Renal pelvis (tissue), 4 donors: ENCODE measurements around the gene PDE11A. TPM values are rescaled to one million over a fixed set of nuclear protein-coding genes. Genes with fewer than 3 reads are reported as not detected.

Experiments used
- DNase-seq: peaks from one replicate; pipeline ENCODE4 v3.0.0-alpha.2; 2013
- polyA plus RNA-seq, 3 donors: library from polyadenylated mRNA; unstranded; fragments of 120-200 nt; gene quantifications; one replicate each; pipeline ENCODE4 v1.2.1, GENCODE V29; 2013; ENCODE audit not compliant: insufficient read length in 3 of 3

Gene PDE11A
- polyA plus RNA-seq, 3 donors = 6.9 to 8.8 (median 8.3) TPM

DNA sequence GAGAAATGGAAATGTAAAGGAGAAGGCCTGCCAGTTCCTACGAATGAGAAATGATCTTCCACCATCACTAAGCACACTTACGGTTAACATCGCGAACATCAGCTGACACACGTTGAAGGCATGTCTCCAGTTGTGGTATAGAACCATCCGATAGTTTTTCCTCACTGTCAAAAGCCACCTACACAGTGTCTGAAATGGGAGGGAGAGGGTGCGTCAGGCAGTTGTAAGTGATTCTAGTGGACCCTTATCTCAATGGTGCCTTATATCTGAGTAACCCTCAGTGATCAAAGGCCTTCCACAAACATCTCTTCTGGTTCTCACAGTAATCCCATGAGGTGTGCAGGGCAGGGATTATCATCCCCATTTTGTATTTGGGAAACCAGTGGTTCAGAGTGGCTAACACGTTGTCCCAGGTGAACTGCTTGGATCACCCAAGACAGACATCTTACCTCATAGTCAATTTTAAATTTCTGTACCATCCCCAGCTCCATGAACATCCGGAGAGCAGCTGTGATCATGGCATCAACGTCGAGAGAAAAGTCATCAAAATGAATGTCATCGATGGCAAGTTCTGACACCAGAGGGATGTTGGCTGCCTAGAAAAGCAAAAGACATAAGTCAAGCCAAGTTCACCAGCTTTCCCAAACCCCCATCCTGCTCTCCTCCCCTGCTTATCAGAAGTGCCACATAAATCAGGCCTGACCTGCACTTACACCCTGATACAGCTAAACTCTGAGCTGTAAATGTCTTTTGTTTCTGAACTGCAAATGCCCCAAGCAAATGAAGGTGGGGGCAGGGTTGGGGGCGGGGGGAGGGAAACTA lies 344.8 kb downstream of the PDE11A start:
- DNase-seq = peak; percentile 84

DNA sequence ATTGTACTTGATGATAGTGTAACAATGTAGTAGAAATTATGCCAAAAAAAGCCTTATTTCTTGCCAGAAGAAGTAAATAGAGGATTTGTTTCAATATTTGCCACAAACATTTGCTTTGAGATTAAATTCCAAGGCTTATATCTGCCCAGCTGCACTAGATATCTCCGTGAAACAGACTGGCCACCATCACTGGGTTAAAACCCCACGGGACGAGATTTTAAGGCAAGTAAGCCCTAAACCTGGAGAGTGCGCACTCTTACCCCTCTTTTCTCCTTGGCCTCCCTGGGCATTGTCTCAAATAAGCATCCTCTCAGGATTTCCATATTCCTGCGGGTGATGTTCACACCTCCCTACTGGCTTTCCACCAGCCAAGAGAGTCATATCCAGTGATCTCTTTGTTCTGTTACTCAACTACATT lies 345.6 kb downstream of the PDE11A start:
- no peak for DNase-seq

DNA sequence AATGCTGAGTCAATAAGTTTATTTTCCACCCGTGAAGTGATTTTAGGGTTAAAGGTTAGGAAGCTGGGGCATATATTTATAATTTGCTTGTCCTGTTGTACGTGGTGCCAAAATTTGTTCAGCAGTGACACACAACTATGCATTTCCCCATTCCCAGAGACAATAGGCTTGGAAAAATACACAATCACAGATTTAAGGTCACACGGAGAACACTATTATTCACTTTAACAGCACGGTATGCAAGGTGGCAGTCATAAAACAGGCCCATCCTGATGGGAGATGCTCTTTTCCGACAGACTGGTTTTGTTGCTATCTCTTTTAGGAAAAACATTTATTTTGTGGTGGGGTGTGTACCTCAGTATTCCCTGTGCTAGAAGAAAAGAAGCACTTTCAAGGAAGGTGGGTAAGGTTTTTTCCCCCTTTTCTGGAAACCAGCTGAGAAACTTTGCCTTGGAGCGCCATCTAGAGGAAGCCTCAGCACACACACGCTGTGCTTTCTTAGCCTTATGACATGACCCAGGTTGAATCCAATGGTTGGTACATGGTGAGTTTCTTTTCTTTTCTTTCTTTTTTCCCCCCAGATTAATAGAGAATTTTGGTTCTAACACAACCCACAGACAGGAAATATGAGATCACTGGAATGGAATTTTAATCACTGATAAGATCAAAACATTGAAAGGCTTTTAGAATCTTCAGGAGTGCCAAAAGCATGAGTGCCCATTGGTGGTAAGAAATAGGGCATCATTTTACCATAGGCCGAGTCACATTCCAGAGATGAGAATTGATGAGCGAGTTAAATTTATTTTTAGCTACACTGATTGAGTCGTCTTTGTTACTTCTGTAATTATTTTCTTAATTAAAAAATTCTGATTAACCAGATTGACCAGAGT lies 347.9 kb downstream of the PDE11A start:
- DNase-seq = peak; percentile 85

DNA sequence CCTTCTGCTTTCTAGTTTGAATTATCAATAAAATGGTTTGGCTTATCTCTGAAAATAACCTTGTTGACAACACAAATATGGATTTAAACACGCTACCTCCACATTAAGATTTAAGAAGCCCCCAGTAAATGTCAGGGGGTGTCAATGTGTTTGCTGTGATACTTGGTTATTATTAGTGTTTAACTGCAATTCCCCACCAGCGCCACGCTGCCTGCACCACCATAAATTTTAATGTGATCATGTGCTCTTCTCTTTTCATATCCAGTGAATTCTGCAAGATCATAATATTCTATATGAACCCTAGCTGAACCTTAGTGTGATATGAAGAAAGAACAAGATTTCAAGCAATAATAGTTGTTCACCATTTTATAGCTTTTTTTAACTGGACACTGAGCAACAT lies 349.3 kb downstream of the PDE11A start:
- DNase-seq = no peak

DNA sequence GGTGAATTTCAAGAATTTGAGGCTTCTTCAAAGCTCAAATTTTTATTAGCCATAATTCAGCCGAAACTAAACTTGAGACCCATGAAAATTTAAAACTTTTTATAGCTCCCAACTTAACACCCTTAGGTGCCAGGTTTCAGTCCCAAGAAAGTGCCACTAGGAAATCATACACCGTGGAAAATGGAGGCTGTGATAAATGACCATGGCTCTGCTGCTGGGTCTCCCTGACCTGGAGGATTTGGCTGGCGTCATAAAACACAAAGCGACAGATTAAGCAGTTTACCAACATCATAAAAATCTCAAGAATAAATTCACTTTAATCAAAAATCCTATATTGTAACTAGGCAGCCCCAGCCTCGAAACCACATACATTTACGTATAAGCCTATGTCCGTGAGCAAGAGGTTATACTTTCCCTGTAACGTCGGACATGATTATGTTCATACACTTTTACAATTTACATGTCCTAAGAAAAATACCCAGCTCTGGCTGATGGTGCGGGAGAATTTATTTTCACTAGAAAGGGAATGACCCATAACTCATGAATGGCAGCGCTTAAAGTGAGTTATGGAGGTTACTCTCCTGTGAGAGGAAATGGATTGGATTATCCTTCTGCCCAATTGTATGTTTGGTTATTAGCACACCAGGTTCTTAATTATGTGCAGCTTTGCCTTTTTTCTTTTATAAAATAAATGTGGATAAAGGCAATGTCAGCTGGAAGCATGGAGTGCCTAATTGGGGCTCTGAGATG lies 350.6 kb downstream of the PDE11A start:
- peak; percentile 82 for DNase-seq

DNA sequence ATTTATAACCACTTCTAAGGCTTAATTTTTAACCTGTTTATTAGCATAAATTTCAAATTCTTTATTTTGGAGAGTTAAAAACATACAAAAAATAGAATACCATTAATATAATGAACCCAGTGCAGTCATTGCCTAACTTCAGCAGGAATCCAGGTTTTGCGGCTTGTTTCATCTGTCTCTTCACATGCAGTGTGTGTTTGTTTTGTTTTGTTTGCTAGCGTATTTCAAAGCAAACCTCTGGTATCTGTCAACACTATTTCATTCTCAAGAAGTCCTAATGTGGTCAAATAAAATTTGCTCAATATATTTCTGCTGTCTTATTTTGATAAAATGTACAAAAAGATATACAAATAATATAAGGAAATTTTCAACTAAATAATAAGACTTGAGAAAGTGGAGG lies 351.5 kb downstream of the PDE11A start:
- no peak for DNase-seq

DNA sequence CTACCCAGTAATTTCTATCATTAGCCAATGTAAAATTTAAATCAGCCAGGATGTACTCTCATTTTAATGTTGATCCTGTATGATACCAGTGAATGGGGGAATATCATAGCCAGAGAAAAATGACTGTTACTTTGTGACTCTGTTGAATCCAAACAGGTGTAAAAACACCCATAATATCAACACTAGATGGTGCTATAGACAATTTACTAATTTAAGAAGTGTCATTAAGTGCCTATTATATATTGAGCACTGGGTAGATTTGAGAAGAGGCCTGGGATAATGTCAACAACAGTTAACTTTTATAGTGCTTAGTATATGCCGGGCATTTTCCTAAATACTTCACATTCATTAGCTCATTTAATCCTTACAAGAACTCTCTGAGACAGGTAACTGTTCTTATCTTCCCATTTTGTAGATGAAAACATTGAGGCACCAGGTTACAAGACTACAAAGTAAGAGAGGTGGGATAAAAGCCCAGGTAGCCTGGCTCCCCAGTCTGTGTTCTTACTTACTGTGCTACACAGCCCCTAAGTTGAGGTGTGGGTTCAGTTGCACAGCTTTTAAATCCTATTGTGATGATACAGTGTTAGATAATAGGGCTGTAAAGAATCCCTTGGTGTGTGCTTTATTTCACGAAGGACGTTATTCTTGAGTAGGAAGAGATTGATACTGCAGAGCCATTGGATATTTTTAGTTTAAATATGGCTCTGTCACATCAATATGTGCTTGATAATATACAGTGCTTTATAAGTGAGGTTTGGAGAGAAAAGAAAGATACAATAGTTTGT lies 354.6 kb downstream of the PDE11A start:
- DNase-seq = no peak

DNA sequence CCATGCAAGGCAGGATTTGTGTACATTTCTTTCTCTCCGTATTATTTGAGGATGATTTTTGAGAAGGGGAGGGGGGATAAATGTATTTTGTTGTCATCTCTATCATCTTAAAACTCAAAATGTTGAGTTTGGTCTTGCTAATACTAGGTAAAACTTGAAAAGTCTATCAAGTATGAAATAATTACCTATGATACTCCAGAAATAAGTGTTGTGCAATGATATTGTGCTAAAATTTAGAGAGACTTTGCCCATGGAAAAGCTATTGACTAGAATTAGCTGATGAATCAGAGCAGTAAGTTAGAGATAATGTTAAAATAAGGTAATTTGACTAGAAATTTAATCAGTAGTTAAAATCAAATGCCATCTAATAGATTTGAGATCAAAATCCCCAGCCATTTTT lies 356.1 kb downstream of the PDE11A start:
- no peak for DNase-seq

DNA sequence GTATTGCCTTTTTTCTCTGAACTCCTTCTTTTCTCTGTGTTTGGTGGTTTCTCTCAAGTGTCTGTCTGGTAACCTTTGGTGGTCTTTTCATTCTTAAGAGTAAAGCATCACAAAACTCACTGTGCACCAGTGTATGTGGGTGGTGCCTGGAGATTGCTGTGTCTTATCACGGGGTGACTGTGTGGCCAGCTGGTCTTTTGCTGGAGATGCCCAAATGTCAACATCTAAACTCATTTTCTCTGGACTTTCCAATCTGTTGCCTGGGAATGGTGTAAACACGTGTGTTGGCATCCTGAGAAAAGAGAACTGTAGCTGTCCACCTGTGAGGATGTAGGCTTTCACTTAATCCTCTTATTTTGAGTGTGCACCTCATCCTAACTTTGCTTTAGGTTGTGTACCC lies 356.8 kb downstream of the PDE11A start:
- DNase-seq = no peak

DNA sequence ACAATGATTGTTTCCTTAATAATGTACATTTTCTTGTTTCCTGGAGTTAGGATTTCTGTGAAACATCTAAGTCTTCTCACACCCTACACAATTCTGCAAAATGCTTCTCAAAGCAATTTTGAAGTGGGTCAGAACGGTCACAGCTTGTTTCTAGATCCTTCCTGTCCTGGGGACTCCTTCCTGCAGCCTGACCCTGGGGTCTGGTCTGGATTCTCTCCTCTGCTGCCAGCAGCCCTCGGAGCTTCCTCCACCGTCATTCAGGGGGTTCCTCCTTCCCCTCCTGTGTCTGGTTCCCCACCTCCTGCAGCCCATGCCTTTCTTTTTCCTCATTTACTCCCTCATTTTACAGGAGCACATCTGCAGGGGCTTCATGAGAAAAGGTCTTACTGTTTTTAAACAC lies 357.9 kb downstream of the PDE11A start:
- DNase-seq = no peak

DNA sequence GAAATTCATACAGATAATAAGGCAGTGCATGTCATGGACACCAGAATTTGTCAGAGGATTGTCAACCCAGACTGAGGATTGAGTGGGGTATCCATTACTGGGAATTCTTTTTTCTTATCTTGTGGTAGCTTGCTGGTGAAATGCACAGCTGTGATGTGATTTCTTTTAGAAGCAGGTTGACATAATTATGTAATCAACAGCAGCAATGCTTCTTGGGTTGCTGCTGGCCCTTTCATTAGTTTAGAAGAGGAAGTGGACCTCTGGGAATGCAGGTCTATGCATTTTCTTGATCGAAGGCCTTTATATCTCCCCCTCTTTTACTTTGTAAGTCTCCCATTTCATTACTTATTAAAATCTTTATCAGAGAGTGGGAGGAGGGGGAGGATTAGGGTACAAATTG lies 360.1 kb downstream of the PDE11A start:
- DNase-seq = no peak

DNA sequence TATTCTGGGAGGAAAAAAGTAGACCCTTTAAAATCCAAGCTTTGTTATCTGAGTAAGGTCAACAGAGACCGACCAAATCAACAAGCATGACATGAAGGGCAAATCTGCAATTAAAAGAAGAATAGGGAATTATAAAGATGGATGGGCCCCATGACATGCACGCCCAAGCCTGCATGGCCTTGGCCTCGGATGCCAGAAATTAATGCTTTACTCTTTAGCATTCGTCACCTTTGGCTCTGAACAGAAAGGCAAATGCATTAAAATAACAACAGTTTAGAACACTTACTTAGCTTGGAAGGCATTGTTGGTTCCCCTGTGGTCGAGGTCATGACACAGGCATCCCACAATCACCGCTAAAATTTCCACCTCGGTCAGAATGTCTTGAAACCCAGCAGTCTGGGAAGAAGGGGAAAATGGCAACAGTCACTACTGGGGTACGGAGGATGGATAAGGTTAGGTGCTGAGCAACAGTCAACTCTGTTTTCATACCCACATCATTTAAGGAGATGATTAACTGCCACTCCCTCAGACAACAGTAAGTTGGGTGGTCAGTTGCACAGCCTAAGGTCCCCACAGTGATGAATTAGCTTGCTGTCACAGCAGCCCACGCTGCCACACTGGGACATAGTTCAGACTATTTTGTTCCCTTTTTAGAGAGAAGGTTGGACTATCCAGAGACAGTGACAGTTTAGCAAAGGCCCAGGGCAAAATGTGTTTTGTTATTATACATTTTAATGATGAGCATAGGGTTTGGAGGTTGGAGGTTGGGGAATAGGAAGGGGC lies 360.9 kb downstream of the PDE11A start:
- no peak for DNase-seq

DNA sequence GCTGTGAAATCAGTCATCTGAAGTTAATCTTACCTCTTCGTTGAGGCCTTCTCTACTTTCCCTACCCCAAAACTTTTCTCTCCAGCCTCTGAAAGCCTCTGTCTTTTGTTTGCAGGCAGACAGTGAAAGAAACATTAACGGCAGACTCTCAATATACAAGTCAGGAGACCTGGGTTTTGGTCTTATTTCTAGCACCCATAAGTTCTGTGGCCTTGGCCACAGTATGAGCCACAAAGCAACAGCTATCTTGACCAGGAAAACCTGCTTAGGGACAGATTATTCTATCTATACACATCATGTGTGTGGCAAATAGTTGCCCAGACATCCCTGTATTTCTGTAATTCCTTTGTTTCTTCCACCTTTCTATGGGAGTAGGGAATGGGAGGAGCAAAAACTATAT lies 361.7 kb downstream of the PDE11A start:
- no peak for DNase-seq

DNA sequence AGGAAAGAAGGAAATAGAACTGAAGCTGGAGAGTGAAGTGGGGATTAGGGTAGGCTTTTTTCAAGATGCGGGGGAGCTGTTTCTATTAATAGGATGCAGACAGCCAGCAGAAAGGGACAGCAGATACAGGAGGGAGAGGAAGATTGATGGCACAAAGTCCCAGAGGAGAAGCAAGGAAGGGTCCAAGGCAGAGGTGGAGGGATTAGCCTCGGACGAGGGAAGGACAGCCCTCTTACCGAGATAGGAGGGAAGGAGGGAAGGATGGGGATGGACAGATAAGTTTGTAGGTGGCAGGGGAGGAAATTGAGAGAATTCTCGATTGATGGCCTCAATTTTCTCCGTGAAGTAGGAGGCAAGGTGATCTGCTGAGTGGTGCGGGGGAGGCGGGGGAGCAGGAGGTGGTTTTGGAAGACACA lies 362.6 kb downstream of the PDE11A start:
- no peak for DNase-seq

DNA sequence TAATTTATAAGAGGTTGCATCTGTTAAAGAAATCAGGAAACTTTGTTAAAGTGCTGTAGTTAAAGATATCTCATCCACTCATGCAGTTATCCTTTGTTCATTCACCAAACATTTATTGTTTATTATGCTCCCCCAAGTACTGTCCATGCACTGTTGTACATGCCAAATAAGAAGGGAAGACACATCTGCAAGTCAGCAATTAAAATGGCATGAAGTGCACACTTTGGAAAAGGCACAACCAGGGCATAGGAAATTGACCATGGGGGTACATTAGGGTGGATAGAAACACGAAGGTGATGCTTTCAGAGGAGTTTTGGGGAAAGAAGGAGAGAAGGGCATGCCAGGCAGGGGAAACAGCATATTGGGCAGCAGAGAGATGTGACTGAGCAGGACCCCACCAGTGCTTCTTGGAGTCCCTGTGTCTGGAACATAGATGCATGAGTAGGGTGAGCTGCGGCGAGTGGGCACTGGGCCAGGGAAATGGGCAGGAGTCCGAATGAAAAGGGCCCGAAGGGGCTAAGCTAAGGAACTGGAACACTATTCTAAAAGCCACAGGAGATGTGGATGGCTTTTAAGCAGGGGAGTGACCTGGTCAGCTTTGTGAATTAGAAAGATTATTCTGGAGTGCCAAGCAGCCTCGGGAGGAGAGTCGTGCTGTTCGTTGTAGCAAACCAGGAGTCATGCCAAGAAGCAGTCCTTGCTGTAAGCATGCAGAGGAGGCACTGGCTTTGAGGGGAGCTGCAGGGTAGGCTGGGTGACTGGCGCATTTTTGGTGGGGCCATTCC lies 363.7 kb downstream of the PDE11A start:
- no peak for DNase-seq

DNA sequence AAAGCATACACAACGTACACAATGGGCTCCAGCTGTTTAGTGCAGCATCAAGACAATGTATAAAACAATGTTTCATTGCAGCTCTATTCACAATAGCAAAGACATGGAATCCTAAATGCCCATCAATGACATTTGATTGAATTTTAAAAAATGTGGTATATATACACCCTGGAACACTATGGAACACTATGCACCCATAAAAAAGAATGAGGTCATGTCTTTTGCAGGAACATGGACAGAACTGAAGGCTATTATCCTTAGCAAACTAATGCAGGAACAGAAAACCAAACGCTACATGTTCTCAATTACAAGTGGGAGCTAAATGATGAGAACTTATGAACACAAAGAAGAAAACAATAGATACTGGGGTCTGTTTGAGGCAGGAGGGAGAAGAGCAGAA lies 364.5 kb downstream of the PDE11A start:
- DNase-seq = no peak

DNA sequence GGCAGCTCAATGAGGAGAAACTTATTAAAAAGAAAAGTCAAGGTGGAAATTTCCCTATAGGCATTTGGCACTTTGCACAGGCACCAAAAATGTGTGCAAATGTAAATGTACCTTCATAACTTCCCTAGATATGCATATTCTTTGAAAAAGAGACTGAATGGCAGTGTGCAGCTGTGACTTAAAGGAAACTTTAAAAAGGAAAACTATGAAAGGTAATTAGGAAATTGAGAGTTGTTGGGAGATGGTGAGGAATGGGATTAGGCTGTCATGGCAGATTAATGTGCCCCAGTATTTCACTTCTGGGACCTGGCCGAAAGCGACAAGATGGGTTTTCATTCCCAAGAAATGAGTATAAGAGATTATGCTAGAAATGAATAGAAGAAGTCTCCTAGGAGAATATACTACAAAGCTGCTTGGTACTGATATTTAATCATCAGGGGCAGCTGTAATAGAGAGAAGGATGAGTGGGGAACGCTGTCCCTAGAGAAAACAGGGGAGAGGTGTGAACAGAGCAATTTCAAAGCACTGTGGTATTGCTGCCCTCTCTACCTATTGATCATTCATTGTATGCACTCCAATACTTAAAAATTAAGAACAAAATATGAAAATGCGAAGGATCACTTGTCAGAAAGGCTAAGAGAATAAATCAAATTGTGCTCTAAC lies 366.9 kb downstream of the PDE11A start:
- no peak for DNase-seq

DNA sequence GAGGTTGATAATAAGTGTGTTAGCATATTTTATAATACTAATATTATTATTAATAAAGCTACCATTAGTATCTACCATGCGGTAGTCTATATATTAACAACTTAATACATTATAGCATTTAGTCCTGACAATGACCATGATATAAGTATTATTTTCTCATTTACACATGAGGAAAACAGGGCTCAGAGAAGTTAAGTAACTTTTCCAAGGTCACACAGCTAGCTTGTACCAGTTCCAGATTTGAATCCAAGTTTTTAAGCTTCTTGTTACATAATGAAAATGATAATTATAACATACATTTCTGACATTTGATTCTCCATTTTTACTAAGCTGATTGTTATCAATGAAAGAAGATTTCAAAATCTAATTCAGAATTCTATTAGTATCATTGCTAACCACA lies 369.4 kb downstream of the PDE11A start:
- no peak for DNase-seq

DNA sequence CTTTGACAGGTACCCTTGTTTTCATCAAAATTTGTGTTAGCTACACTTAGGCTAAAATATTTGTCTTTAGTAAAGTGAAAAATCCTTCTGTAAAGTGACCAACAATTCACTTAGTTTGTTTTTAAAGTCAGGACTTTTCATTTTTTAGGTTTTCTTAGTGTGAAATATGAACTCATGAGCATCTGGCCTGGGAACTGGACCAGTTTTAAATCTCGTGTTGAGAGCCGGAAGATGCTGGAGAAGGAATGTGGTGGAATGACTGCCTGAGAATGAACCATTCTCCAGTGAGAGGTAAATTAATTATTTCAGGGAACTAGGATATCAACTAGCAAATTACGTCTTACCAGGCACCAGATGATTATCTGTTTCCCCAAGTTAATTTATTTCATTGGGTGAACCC lies 374.3 kb downstream of the PDE11A start:
- DNase-seq = no peak
